GM19035 (cell line): ENCODE results near the gene STAC.
"Not testable (repeated sequence)": the region's sequence is repeated elsewhere in the genome, so short reads cannot be mapped to it uniquely, and the experiment has no call there.

Experiments
- ATAC-seq: cut with Tn5 transposase; IDR thresholded peaks from one replicate; pipeline ENCODE4 v1.9.1; 2021; ENCODE audit not compliant: unreplicated experiment

STAC gene

GRCh38 chr3:36411587-36411986, 31.3 kb downstream of the STAC start:
- no peak for ATAC-seq

- ATAC-seq = no peak
Measured at GRCh38 chr3:36416599-36416998, 36.3 kb downstream of the STAC start.

GRCh38 chr3:36417237-36417636, 36.9 kb downstream of the STAC start:
- ATAC-seq = no peak

- no peak for ATAC-seq
Measured at GRCh38 chr3:36418296-36418695, 38.0 kb downstream of the STAC start.

GRCh38 chr3:36428445-36428844, 48.1 kb downstream of the STAC start:
- no peak for ATAC-seq

- no peak for ATAC-seq
Measured at GRCh38 chr3:36429986-36430485, 49.7 kb downstream of the STAC start.

- ATAC-seq = no peak
Measured at GRCh38 chr3:36433511-36433910, 53.2 kb downstream of the STAC start.

- ATAC-seq = no peak
Measured at GRCh38 chr3:36434687-36435426, 54.6 kb downstream of the STAC start.

- no peak for ATAC-seq
Measured at GRCh38 chr3:36443028-36443686, 62.9 kb downstream of the STAC start.

- ATAC-seq = no peak
Measured at GRCh38 chr3:36444909-36445308, 64.6 kb downstream of the STAC start.

- ATAC-seq = no peak
Measured at GRCh38 chr3:36446276-36446675, 66.0 kb downstream of the STAC start.

- ATAC-seq = no peak
Measured at GRCh38 chr3:36447061-36447460, 66.8 kb downstream of the STAC start.

GRCh38 chr3:36451816-36452215, 71.5 kb downstream of the STAC start:
- ATAC-seq = no peak

GRCh38 chr3:36453213-36453612, 72.9 kb downstream of the STAC start:
- not testable (repeated sequence) for ATAC-seq

- not testable (repeated sequence) for ATAC-seq
Measured at GRCh38 chr3:36453896-36454295, 73.6 kb downstream of the STAC start.

GRCh38 chr3:36455406-36455805, 75.1 kb downstream of the STAC start:
- no peak for ATAC-seq

GRCh38 chr3:36456784-36457183, 76.5 kb downstream of the STAC start:
- ATAC-seq = no peak

GRCh38 chr3:36457667-36458066, 77.4 kb downstream of the STAC start:
- no peak for ATAC-seq

- no peak for ATAC-seq
Measured at GRCh38 chr3:36459177-36459576, 78.9 kb downstream of the STAC start.

GRCh38 chr3:36461597-36461996, 81.3 kb downstream of the STAC start:
- no peak for ATAC-seq

GRCh38 chr3:36472045-36472444, 91.7 kb downstream of the STAC start:
- not testable (repeated sequence) for ATAC-seq

GRCh38 chr3:36475558-36475957, 95.3 kb downstream of the STAC start:
- no peak for ATAC-seq
